GM21360 (cell line): ENCODE data around the gene LAMA3.

ENCODE experiments used
- ATAC-seq: cut with Tn5 transposase; IDR thresholded peaks from one replicate; pipeline ENCODE4 v1.9.1; 2021; ENCODE audit warnings: mild to moderate bottlenecking, moderate library complexity; ENCODE audit not compliant: unreplicated experiment

The LAMA3 gene

DNA sequence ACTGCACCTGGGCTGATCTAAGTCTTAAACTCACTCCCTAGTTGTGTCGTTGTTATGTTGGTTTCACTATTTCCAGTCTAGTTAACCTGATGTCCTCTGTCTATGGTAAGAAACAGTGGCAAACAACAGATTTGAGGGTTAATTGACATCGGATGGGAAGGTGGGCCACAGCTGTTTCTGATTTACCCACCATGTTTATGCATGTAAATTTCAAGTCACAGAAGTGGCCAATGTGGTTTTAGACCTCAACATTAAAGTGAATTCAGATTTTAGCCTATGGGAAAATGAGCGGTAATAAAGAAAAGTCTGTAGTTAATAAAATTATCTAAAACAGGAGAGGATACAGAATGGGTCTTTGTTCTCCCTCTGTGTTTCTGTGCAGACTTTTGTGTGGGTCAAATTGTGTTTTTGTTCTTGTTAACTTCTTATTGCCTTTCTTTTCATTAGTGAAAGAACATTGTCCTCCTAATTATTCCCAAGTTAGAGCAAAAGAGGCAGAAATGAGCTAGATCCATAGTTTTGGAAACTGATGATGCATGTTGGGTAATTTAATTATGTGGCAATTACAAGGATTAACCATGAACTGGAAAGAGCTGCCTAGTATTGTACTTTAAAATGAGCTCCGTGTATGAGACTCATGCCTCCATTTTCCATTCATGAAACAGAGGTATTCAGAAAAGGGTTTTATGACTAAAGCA, 83.2 kb downstream of the LAMA3 start:
- ATAC-seq, result no peak

DNA sequence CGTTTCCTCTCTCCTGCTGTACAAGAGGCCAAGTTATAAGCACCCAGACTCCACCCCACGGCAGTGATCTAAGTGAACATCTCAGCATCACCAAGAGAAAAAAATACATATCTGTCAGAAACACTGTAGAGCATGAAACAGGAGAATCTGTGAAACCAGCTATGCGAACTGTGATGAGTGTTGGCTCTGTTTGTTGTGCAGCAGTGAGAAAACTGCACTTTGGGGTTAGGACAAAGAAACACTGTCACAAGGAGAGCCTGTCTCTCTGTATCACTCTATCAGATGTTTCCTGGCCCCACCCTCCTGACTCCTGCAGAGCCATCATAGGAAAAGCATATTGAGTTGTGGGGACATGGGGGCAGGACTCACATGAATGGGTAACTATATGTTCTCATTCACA, 87.1 kb downstream of the LAMA3 start:
- no peak for ATAC-seq

DNA sequence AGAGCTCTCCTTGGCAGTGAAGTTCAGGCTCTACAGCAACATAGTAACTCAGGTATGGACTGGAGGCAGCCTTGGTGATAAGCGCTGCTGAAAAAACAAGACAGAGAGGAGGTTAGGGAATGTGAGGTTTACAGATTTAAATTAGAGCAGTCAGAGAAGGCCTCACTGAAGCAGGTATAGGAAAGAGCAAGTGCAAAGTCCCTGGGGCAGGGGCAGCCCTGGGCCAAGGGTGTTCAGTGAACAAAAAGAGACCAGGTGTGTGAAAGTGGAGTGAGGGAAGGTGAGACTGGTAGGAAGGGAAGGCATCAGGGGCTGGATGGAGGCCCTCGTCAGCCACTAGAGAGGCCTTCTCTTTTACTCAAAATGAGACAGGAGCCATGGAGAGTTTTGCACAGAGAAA, 89.6 kb downstream of the LAMA3 start:
- no peak for ATAC-seq

DNA sequence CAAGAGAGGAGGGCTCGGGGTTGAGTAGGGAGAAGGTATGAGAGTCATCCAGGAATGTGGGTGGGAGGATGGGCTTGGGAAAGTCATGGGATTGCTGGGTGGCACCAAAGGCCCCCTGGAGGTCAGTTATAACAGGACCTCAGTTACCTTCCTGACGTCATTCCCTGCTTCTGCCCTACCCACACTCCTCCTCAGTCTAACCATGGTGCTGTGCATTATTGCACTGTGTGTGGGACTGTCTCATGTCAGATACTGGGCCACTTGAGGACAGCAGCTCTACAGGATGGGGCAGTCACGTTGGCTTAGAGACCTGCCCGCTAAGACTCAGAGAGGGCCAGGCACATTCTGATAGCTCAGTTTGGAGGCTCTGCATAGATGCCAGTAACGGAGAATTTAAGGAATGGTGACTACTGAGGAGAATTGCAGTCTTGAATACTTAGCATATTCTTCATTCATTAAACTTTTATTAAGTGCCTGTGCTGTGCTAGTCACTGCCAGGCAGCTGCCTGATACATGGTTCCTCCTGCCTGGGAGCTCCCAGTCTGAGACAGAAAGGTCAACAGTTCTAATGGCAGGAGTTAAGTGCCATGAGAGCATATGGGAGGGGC, 90.5 kb downstream of the LAMA3 start:
- no peak for ATAC-seq

DNA sequence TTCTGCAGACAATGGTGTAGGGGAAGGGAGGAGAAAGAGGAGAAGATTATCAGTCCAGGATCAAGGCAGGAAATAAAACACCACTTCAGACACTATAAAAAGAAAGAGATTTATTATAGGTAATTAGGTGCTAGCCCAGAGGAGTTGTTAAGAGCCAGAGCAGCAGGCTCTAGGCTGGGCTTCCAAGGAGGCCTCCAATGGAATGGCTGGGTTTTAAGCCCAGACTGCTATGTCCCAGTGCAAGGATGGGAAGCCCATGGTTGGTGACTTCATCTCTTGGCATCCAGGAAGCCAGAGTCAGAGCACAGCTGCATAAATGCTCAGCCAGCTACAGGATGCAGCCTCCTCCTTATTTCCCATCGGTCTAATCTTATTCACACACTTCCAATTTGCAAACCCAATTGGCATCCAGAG, 95.6 kb downstream of the LAMA3 start:
- ATAC-seq, result no peak

DNA sequence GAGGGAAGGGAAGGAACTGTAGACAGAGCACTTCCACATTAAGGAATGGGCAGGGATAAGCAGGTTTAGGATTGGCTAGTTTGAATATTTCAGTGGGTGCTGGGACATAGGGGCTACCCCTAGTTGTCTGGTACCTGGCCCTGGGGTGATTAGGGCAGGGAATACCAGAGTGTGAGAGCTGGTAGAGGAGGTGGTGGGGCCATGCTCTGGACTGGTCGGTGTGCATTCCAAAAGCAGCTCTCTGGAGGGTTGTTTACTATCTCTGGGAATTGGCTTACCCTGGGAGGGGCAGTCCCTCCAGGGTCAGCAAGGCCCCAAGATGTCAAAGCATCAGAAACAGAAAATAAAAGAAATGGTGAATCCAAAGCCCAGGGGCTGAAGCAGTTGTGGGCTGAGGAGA, 103.8 kb downstream of the LAMA3 start:
- no peak for ATAC-seq

DNA sequence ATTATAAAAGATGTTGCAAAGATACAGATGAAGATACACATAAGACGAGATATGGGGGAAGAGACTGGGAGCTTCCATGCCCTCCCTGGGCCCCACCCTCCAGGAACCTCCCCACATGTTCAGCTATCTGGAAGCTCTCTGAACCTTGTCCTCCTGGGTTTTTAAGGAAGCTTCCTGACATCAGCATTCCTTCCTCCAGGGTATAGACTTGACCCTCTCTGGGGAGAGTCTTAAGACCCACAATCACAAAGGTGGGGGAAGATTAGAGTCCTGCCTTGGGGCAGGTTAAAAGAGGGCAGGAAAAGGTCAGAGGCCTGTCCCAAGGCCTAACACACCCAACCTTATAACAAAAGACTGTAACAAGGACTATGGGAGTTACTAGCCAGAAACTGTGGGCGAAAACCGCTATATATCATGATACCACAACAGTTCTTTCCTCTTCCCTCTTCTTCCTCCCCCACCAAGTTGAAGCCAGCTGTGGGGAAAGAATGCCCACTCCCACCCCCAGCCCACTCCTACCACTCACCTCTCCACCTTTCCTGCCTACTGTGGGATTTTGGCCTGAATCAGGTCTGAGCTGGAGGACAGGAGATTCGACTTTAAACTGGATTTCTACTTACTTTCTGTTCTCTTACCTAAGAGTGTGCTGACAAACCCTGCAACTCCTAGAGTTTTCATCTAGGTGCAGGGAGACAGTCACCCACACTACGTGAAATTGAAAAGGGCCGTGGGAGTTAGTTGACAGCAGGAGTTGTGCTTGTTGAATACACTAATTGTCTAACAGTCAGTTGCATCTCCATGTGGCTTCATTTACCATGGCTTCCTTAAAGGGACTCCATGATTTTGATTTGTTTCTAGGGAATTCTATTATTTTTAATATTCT, 105.0 kb downstream of the LAMA3 start:
- ATAC-seq, result no peak

DNA sequence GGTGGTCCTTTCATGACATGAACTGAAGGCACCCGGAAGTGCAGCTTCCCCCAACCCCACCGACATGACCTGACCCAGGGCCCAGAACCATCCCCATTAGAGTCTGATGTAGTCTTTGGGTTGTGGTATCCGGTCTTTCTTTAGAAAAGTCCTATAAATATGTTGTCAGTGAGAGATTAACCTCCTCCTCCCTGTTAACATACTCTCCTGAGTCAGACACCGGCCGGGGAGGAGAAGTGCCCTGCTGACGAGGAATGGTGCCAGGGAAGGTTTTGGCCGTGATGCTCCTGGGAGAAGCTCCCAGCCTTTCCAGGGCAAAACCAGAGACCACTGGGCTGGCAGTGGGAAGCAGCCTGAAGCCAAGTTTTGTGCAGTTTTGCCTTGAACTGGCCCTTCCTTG, 109.0 kb downstream of the LAMA3 start:
- ATAC-seq, result no peak

DNA sequence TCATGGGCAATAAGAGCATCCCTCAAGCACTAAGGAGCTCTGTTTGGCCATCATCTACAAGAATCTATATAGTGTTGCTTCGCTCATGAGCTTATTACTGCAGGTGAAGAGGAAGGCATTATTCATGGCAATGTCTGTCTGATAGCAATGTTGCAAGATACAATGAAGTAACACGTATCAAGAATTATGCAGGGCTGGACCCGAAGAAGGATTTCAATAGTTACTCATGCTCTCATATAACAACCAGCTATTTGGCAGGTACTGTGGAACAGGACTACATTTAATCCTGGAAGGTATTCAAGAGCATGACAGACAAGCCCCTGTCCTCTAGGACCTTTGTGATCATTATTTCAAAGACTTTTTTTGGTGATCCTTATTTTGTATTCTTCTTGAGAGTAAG, 109.6 kb downstream of the LAMA3 start:
- no peak for ATAC-seq

DNA sequence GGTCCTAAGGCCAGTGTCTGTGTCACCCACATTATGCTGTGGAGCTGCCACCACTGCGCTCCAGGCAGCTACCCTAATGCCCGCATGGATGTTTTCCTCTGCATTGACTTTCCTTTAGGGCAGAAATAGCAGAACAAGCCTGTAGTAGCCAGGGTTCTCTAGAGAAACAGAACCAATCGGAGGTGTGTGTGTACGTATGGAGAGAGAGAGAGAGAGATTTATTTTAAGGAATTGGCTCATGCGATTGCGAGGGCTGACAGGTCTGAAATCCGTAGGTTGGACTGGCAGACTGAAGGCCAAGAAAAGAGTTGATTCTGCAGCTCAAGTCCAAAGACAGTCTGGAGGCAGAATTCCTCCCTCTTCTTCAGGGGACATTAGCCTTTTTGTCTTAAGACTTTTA, 110.3 kb downstream of the LAMA3 start:
- ATAC-seq, result no peak

DNA sequence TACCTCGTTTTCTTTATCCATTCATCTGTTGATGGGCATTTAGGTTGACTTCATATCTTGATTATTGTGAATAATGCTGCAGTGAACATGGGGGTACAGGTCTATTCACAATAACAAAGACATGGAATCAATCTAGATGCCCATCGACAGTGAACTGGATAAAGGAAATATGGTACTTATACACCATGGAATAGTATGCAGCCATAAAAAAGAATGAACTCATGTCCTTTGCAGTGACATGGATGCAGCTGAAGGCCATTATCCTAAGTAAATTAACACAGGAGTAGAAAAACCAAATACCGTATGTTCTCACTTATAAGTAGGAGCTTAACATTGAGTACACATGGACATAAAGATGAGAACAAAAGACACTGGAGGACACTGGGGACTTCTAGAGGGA, 111.6 kb downstream of the LAMA3 start:
- no peak for ATAC-seq

DNA sequence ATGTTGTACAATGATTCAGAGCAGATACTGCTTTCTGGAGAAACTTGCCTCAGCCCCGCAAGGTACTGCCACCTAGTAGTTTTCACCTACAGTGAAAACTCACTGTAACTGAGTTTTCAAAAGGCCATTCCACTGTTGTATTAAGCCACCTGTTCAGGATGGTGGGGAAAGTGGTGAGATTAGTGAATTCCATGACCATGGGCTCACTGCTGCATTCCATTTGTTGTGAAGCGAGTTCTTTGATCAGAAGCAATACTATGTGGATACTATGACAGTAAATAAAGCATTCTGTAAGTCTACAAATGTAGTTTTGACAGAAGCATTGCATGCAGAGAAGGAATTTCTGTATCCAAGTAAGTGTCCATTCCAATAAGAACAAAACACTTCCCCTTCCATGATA, 113.6 kb downstream of the LAMA3 start:
- no peak for ATAC-seq

DNA sequence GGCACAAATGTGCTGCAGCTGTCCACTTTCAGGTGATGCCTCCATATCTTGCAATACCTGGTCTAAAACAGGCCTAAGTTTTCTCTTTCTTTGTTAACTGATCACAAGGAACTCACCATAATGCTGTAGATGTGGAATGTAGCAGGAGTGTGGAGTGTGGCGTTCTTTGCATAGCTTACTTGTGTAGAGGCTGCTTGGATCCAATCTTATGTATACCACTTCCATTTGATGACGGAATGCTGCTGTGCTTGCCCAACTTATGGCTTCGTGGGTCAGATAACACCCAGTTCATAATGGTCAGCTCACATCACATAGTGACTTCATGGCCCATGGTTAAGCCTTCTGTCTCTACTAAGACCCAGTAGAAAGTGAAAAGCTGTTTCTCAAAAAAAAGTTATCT, 114.5 kb downstream of the LAMA3 start:
- no peak for ATAC-seq

DNA sequence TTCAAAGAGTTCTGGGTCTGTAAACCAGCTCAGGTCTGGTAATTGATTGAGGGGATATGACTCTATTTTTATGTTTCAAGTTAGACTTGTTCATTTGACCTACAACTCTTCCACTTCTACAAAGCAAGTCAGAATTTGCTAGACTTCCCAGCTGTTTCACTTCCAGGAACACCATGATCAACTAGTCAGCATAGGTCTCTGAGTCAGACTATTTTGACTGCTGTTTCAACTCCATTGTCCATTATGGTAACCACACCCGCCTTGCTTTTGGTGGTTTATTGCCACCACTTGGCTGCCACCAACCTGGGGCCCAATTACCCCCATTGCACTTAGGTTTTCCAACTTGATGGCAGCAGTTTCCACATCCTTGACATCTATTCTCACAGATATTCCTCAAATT, 116.6 kb downstream of the LAMA3 start:
- ATAC-seq, result no peak

DNA sequence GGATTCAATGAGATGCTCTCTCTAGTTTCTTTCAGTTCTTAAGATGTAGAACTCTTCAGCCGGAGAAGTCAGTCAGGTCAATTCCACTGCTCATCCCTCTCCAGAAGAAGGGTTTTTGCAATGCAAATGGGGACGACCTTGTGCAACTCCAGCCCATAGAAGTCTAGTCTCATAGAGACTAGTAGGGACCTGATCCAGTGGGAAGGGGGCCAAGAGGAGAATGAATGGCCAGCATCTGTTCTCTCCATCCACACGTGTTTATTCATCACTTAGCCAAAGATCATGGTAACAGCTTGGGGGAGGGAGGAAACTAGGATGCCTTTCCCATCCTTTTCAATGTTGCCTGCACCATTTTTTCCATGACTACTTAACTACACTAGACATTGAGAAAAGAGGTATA, 120.2 kb downstream of the LAMA3 start:
- no peak for ATAC-seq

DNA sequence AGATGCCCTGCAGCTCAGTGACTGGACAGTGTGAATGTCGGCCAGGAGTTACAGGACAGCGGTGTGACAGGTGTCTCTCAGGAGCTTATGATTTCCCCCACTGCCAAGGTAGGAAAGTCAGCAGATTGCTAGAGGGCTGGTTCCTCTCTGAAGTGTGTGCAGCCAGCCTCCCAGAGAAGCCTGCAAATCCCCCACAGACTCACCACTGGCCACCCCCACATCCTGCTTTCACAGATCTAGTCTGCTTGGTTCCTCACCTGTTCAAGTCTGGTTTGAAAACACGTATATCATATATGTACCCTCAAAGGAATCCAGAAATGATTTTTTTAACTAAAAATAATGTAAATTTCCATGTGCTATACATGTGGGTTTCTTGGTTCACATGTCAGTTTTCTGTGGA, 121.1 kb downstream of the LAMA3 start:
- no peak for ATAC-seq

DNA sequence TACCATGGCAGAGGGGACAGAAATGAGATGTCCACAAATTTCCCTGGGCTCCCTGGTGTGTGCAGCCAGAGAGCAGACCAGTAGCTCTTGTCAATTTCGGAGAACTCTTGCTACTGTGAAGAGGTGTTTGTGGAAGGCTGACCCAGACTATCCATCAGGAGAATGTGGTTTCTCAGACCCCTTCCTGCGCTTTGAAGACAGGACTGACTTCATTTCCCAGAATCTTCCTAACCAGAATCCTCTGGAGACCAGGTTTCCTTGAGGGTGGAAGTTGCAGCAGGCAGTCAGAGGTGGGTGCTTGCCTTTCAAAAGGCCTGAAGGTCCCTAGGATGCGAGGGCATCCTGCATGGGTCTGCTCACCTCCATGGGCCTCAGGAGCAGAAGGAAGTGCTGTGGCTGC, 121.9 kb downstream of the LAMA3 start:
- ATAC-seq, result no peak

DNA sequence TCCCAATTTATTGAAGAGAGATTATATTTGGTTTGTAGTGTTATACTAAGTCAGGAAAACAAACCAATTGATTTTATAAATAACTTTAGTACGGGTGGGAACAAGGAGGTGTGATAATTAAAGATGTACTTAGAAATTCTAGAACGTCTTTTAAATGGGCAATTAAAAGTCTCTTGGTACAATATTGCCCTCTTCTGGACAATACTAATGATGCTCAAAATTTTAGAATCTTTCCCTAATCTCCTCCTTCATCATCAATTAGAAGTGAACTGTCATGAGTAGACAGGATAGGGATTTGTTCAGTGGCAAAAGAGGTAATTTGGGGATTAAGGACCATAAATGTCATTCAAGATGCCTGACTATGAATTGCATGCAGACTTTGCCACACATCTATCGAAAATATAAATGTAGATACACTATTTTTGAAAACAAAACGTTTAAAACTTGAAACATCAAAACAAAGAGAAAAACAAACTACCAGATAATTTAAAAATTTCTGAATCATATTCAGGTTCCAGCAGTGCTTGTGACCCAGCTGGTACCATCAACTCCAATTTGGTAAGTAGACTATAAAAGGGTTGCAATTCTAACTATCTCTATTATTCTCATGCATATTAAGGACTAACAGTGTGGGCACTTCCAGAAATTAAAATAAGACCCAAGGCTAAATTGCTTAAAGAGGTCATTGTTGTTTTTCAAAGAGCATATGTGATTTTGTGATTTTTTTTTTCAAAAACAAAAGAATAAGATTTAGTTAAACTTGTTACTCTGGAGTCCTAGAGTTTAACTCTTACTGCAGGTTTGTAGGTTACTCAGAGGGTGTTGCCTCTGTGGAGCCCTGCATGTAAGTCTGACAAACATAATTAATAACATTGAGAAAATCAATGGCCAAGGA, 123.5 kb downstream of the LAMA3 start:
- ATAC-seq, result no peak

DNA sequence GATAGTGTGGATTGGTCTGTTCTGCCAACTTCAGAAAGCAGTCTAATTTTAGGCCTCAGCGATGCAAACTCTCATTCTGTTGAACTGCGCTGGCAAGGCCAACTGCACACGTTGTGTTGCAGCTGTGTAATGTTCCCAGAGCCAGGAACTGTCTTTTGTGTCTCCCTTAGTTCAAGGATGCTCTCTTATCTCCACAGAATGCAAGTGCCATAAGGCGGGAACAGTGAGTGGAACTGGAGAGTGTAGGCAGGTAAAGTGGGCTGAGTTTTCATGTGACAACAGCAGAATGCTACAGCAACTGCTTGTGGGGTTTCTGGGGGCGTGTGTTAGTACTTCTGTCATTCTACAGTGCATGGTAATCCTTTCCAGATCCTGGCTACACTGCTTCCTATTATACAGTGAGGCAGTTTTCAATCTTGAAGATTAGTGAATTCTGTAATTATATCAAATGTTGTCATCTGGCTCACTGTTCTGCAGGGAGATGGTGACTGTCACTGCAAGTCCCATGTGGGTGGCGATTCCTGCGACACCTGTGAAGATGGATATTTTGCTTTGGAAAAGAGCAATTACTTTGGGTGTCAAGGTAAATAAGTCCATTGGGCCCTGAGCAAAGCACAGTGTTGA, 125.8 kb downstream of the LAMA3 start:
- no peak for ATAC-seq

DNA sequence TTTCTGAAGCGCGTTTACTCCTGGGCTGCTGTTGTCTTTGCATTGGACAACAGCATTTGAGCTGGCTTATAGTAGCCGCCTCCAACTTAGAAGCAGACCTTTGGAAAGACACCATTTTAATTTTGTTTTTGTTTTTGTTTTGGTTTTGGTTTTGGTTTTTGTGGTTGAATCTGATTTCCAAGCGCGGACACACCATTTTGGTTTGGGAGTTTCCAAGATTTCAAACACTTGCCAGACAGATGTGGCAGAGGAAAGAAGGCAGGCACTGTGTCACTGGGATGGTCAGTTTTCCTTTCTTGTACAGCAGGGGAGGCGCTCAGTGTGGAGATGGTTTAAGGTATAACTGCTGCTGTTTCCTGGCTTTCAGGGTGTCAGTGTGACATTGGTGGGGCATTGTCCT, 126.8 kb downstream of the LAMA3 start:
- no peak for ATAC-seq

DNA sequence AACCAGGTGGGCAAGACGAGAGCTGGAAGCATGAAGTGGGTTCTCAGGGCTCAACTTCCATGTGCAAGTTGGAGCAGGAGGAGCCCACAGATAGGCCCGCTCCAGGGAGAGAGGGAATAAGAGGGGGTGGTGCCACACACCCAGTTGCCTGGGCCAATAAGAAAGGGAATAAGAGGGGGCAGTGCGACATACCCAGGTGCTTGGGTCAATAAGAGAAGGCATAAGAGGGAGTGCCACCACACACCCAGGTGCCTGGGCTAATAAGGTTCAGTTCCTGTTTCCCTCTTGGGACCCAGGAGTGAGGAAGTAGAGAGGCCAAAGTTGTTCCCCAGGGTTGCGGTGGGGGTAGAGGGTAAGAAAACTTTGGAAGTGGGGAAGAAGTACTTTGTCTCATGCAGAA, 127.5 kb downstream of the LAMA3 start:
- no peak for ATAC-seq
